Right atrium auricular region (tissue), 2 donors: Measurements from ENCODE around the gene CDH13. TPM values are rescaled to one million over a fixed set of nuclear protein-coding genes. Genes with fewer than 3 reads are reported as not detected.

Experiments
- DNase-seq: peaks from one replicate; pipeline ENCODE4 v3.0.0-alpha.2; 2019; ENCODE audit warnings: low spot score
- H3K27ac ChIP-seq, 2 donors: fragments of 200-600 bp; sonication (generic); 1 replicate in 1 of 2; 2 replicates in 1 of 2; pipeline ENCODE4 v1.5.1; 2016 to 2019
- H3K27me3 ChIP-seq, 2 donors: fragments of 200-600 bp; sonication (generic); one replicate each; pipeline versions ENCODE4 v1.5.1 to v1.6.0; 2017 to 2019
- H3K36me3 ChIP-seq: fragments of 200-600 bp; sonication (generic); one replicate; pipeline ENCODE4 v1.5.1; 2016
- H3K4me1 ChIP-seq, 2 donors: fragments of 200-600 bp; sonication (generic); one replicate each; pipeline versions ENCODE4 v1.5.1 to v1.6.0; 2017 to 2019
- H3K4me3 ChIP-seq, 2 donors: fragments of 200-600 bp; sonication (generic); 1 replicate in 1 of 2; 2 replicates in 1 of 2; pipeline ENCODE4 v1.5.1; 2017 to 2019; ENCODE audit warnings: mild to moderate bottlenecking in 1 of 2, moderate library complexity in 1 of 2
- H3K9me3 ChIP-seq, 2 donors: fragments of 200-600 bp; sonication (generic); one replicate each; pipeline ENCODE4 v1.5.1; 2019
- CTCF ChIP-seq, 2 donors: fragments of 200-600 bp; sonication (generic); IDR thresholded peaks; one replicate each; pipeline ENCODE4 v1.5.1; 2019; ENCODE audit warnings: antibody characterized with exemption in 2 of 2
- total RNA-seq, 2 donors: library from RNA; depleted of rRNA; stranded (reverse); fragments of >200 nt; gene quantifications; one replicate each; pipeline ENCODE4 v1.1.0, GENCODE V29; 2016

CDH13 gene
- total RNA-seq, 2 donors from 2014 or later: 75.4 to 85.9 TPM

GRCh38 chr16:82709987-82710386 is 83.2 kb downstream of the CDH13 start:
- H3K4me1 ChIP-seq: peaks cover 0 to 24% of the 10 kb centered on the region in 2 donors
- no peaks in the 10 kb centered on the region for H3K36me3 ChIP-seq
- H3K9me3 ChIP-seq: no peaks in the 10 kb centered on the region
- no peaks in the 10 kb centered on the region for H3K27me3 ChIP-seq
- H3K27ac ChIP-seq: no peak overlapping the region
- no peak overlapping the region for H3K4me3 ChIP-seq
- TF ChIP-seq CTCF (IDR thresholded peaks at IDR 0.05): no peak
- no peak for DNase-seq

- H3K9me3 ChIP-seq: no peaks in the 10 kb centered on the region
- no peaks in the 10 kb centered on the region for H3K27me3 ChIP-seq
- peaks cover 0 to 44% of the 10 kb centered on the region in 2 donors for H3K4me1 ChIP-seq
- H3K36me3 ChIP-seq: no peaks in the 10 kb centered on the region
- DNase-seq: no peak
- no peak for TF ChIP-seq CTCF (IDR thresholded peaks at IDR 0.05)
- H3K27ac ChIP-seq: peak overlapping the region; percentile 57 to 88
- H3K4me3 ChIP-seq: no peak overlapping the region
Measured at GRCh38 chr16:82713778-82714177, 87.0 kb downstream of the CDH13 start.

- Histone ChIP-seq H3K9me3 (no peaks in the 10 kb centered on the region), H3K36me3 (no peaks in the 10 kb centered on the region), H3K4me3 (no peak overlapping the region), H3K27me3 (no peaks in the 10 kb centered on the region), H3K4me1 (peaks cover 0 to 44% of the 10 kb centered on the region in 2 donors), H3K27ac (peak overlapping the region; percentile 57 to 88)
- no peak for TF ChIP-seq CTCF (IDR thresholded peaks at IDR 0.05)
- no peak for DNase-seq
Measured at GRCh38 chr16:82715160-82715559, 88.4 kb downstream of the CDH13 start.

- TF ChIP-seq CTCF (IDR thresholded peaks at IDR 0.05): no peak
- no peak for DNase-seq
- Histone ChIP-seq H3K9me3 (no peaks in the 10 kb centered on the region), H3K36me3 (no peaks in the 10 kb centered on the region), H3K27me3 (no peaks in the 10 kb centered on the region), H3K27ac (peak overlapping the region; percentile 57 to 88), H3K4me3 (peak overlapping the region in 1 of 2 donors; percentile 24), H3K4me1 (peaks cover 0 to 44% of the 10 kb centered on the region in 2 donors)
Measured at GRCh38 chr16:82715833-82716232, 89.1 kb downstream of the CDH13 start.

- peak overlapping the region in 1 of 2 donors; percentile 24 for H3K4me3 ChIP-seq
- no peaks in the 10 kb centered on the region for H3K36me3 ChIP-seq
- peak overlapping the region; percentile 57 to 88 for H3K27ac ChIP-seq
- H3K4me1 ChIP-seq: peaks cover 0 to 44% of the 10 kb centered on the region in 2 donors
- DNase-seq: no peak
- TF ChIP-seq CTCF (IDR thresholded peaks at IDR 0.05): no peak
- no peaks in the 10 kb centered on the region for H3K27me3 ChIP-seq
- no peaks in the 10 kb centered on the region for H3K9me3 ChIP-seq
Measured at GRCh38 chr16:82716361-82716855, 89.6 kb downstream of the CDH13 start.

GRCh38 chr16:82720414-82720813 is 93.6 kb downstream of the CDH13 start:
- TF ChIP-seq CTCF (IDR thresholded peaks at IDR 0.05): no peak
- H3K4me3 ChIP-seq: no peak overlapping the region
- no peaks in the 10 kb centered on the region for H3K9me3 ChIP-seq
- no peak overlapping the region for H3K27ac ChIP-seq
- no peak for DNase-seq
- H3K27me3 ChIP-seq: no peaks in the 10 kb centered on the region
- no peaks in the 10 kb centered on the region for H3K36me3 ChIP-seq
- peaks cover 0 to 15% of the 10 kb centered on the region in 2 donors for H3K4me1 ChIP-seq
